ENCODE results near the gene BTBD9. TPM values are rescaled to one million over a fixed set of nuclear protein-coding genes. Genes with fewer than 3 reads are reported as not detected.

BTBD9 gene
- total and polyA plus RNA-seq, 2 experiments from 2014 or later, result 10.0 to 13.7 TPM

DNA sequence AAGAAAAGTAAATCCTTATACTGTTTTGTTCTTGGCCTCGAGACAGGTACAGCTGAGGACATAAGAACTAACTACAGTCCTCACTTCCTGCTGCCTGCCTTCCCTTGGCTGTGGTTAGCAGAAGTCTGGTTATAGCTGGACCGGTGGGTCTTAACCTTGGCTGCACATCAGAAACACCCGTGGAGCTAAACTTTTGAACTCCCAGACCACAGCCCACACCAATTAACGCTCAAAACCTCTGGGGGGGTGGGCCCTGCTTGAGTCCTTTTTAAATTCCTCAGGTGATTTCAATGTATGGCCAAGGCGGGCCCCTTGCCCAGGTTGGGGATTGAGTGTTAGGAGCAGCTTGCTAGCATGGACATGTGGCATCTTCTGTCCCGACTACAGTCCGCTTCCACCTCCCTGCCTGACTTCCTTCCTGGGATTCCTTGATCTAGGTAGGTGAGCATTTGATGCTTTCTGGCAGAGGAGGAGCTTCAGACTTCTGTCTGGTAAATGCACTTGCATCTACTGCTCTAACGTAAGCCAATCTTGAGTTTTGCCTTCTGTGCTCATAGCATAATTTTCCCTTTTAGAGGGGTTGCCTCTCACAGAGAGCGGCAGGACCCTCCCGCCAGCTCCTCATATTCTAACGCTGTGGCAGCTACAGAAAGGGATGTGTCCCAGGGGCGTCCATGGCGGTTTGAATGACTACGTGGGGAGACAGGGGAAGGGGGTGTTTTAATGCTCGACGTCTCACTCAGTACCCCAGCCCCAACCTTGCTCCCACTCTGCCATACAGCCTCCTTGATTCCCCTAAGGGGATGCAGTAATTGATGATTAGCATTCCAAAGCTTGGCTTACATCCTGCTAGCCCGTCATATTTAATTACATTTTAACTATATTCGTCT lies 430.1 kb downstream of the BTBD9 start:
- Histone ChIP-seq H3K4me1 (ENCODE audit: insufficient read depth) (peaks cover 9% of the 10 kb centered on the region), H3K4me3 (no peak overlapping the region), H3K9me2 (ENCODE audit: insufficient read depth) (no peaks in the 10 kb centered on the region), H4K20me1 (ENCODE audit: insufficient read depth) (no peaks in the 10 kb centered on the region), H3K27ac (no peak overlapping the region), H3K9ac (no peak overlapping the region), H3K9me3 (ENCODE audit: low read depth) (no peaks in the 10 kb centered on the region), H3K79me2 (ENCODE audit: insufficient read depth) (no peaks in the 10 kb centered on the region), H3K27me3 (replicated peaks; ENCODE audit: insufficient read depth) (no peaks in the 10 kb centered on the region), H2AFZ (no peak overlapping the region), H3K4me2 (ENCODE audit: unreplicated experiment) (no peak overlapping the region), H3F3A (ENCODE audit: insufficient read depth) (no peaks in the 10 kb centered on the region), H3K36me3 (ENCODE audit: low read depth) (no peaks in the 10 kb centered on the region)
- WGBS, 2 experiments (ENCODE audit: low coverage in 1 of 2, low lambda C conversion rate in 2 of 2, missing lambda C conversion rate in 2 of 2), result 70 to 71% methylated on average over 18 of the region's 18 CpGs
- DNase-seq, result no peak
- in situ Hi-C loops (cut with MboI), result no loop called here
- TF ChIP-seq EZH2 (IDR thresholded peaks at IDR 0.05; ENCODE audit: insufficient read depth, poor library complexity, severe bottlenecking) (no peak), EZH2phosphoT487 (IDR thresholded peaks at IDR 0.05; ENCODE audit: insufficient read depth, low read depth) (no peak)

GRCh38 chr6:38208028-38208427 lies 431.7 kb downstream of the BTBD9 start:
- TF ChIP-seq EZH2phosphoT487 (IDR thresholded peaks at IDR 0.05; ENCODE audit: insufficient read depth, low read depth) (no peak), EZH2 (IDR thresholded peaks at IDR 0.05; ENCODE audit: insufficient read depth, poor library complexity, severe bottlenecking) (no peak)
- Histone ChIP-seq H3K4me3 (no peak overlapping the region), H3K9me2 (ENCODE audit: insufficient read depth) (no peaks in the 10 kb centered on the region), H3K27me3 (replicated peaks; ENCODE audit: insufficient read depth) (no peaks in the 10 kb centered on the region), H3K9ac (no peak overlapping the region), H3K4me1 (ENCODE audit: insufficient read depth) (peaks cover 7% of the 10 kb centered on the region), H2AFZ (no peak overlapping the region), H3K4me2 (ENCODE audit: unreplicated experiment) (no peak overlapping the region), H3K9me3 (ENCODE audit: low read depth) (no peaks in the 10 kb centered on the region), H3F3A (ENCODE audit: insufficient read depth) (no peaks in the 10 kb centered on the region), H3K27ac (no peak overlapping the region), H3K79me2 (ENCODE audit: insufficient read depth) (no peaks in the 10 kb centered on the region), H3K36me3 (ENCODE audit: low read depth) (no peaks in the 10 kb centered on the region), H4K20me1 (ENCODE audit: insufficient read depth) (peaks cover under 1% of the 10 kb centered on the region; the same call in 1 of the 2 replicates)
- 94 to 97% methylated on average over 8 of the region's 8 CpGs for WGBS, 2 experiments (ENCODE audit: low coverage in 1 of 2, low lambda C conversion rate in 2 of 2, missing lambda C conversion rate in 2 of 2)
- in situ Hi-C loops (cut with MboI), result no loop called here
- no peak for DNase-seq

GRCh38 chr6:38207375-38207774 lies 432.4 kb downstream of the BTBD9 start:
- Histone ChIP-seq H3K27me3 (replicated peaks; ENCODE audit: insufficient read depth) (no peaks in the 10 kb centered on the region), H3K27ac (no peak overlapping the region), H2AFZ (no peak overlapping the region), H3F3A (ENCODE audit: insufficient read depth) (no peaks in the 10 kb centered on the region), H3K79me2 (ENCODE audit: insufficient read depth) (no peaks in the 10 kb centered on the region), H4K20me1 (ENCODE audit: insufficient read depth) (peaks cover 3% of the 10 kb centered on the region; the same call in 1 of the 2 replicates), H3K4me2 (ENCODE audit: unreplicated experiment) (no peak overlapping the region), H3K36me3 (ENCODE audit: low read depth) (no peaks in the 10 kb centered on the region), H3K4me1 (ENCODE audit: insufficient read depth) (0 out of 2 replicates have a peak, but pooled peaks cover under 1% of the 10 kb centered on the region), H3K9me3 (ENCODE audit: low read depth) (no peaks in the 10 kb centered on the region), H3K4me3 (no peak overlapping the region), H3K9ac (no peak overlapping the region), H3K9me2 (ENCODE audit: insufficient read depth) (no peaks in the 10 kb centered on the region)
- DNase-seq, result no peak
- WGBS, 2 experiments (ENCODE audit: low coverage in 1 of 2, low lambda C conversion rate in 2 of 2, missing lambda C conversion rate in 2 of 2), result 92 to 100% methylated on average over 4 of the region's 4 CpGs
- TF ChIP-seq EZH2 (IDR thresholded peaks at IDR 0.05; ENCODE audit: insufficient read depth, poor library complexity, severe bottlenecking), result no peak
- in situ Hi-C loops (cut with MboI), result no loop called here

DNA sequence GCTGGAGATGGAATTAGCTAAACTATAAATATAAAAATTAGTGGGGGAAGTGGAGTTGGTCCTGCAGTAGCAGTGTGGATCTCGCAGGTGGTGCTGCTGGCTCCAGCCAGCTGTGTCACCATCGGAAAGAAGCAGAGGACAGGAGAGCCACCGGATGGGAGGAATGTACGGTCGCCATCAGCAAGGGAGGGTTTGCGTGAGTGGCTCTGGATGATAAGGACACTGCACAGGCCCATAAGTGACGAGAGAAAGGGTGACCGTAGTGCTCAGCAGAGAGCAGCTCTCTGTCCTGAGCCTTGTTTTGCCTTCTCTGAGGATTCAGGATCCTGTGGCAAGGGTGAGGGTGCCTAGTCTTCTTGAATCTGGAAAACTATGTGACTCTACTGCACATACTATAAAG lies 441.5 kb downstream of the BTBD9 start:
- Histone ChIP-seq H3K36me3 (ENCODE audit: low read depth) (no peaks in the 10 kb centered on the region), H3K27me3 (replicated peaks; ENCODE audit: insufficient read depth) (no peaks in the 10 kb centered on the region), H3K9ac (no peak overlapping the region), H3K4me3 (no peak overlapping the region), H3K27ac (no peak overlapping the region), H3K79me2 (ENCODE audit: insufficient read depth) (no peaks in the 10 kb centered on the region), H3K9me3 (ENCODE audit: low read depth) (no peaks in the 10 kb centered on the region), H3K9me2 (ENCODE audit: insufficient read depth) (no peaks in the 10 kb centered on the region), H2AFZ (no peak overlapping the region), H3K4me1 (ENCODE audit: insufficient read depth) (no peaks in the 10 kb centered on the region), H3K4me2 (ENCODE audit: unreplicated experiment) (no peak overlapping the region), H4K20me1 (ENCODE audit: insufficient read depth) (peaks cover 8% of the 10 kb centered on the region; the same call in 1 of the 2 replicates), H3F3A (ENCODE audit: insufficient read depth) (no peaks in the 10 kb centered on the region)
- WGBS, 2 experiments (ENCODE audit: low coverage in 1 of 2, low lambda C conversion rate in 2 of 2, missing lambda C conversion rate in 2 of 2), result 96% methylated on average over 8 of the region's 8 CpGs
- TF ChIP-seq EZH2phosphoT487 (IDR thresholded peaks at IDR 0.05; ENCODE audit: insufficient read depth, low read depth) (no peak), EZH2 (IDR thresholded peaks at IDR 0.05; ENCODE audit: insufficient read depth, poor library complexity, severe bottlenecking) (no peak)
- in situ Hi-C loops (cut with MboI), result no loop called here
- DNase-seq, result no peak

Data from GM23248 (cell line).